Esophagus muscularis mucosa (tissue), 4 donors: ENCODE results near the gene TENM4. TPM values are rescaled to one million over a fixed set of nuclear protein-coding genes. Genes with fewer than 3 reads are reported as not detected.

ENCODE experiments used
- DNase-seq: peaks from one replicate; pipeline ENCODE4 v3.0.0-alpha.2; 2017; ENCODE audit errors: extremely low spot score
- H3K27ac ChIP-seq, 4 donors: fragments of 200-600 bp; sonication (generic); replicated peaks in 1 of 4; 1 replicate in 3 of 4; 2 replicates in 1 of 4; pipeline ENCODE4 v1.5.1; 2016 to 2019; ENCODE audit warnings: mild to moderate bottlenecking in 1 of 4
- H3K27me3 ChIP-seq, 4 donors: fragments of 200-600 bp; sonication (generic); one replicate each; pipeline versions ENCODE4 v1.5.1 to v1.6.0; 2016 to 2019
- H3K36me3 ChIP-seq, 4 donors: fragments of 200-600 bp; sonication (generic); one replicate each; pipeline ENCODE4 v1.5.1; 2016 to 2019
- H3K4me1 ChIP-seq, 4 donors: fragments of 200-600 bp; sonication (generic); one replicate each; pipeline ENCODE4 v1.5.1; 2016 to 2019
- H3K4me3 ChIP-seq, 4 donors: fragments of 200-600 bp; sonication (generic); 1 replicate in 2 of 4; 2 replicates in 2 of 4; pipeline ENCODE4 v1.5.1; 2016 to 2019; ENCODE audit warnings: mild to moderate bottlenecking in 4 of 4, moderate library complexity in 1 of 4
- H3K9me3 ChIP-seq, 4 donors: fragments of 200-600 bp; sonication (generic); 1 replicate in 3 of 4; 2 replicates in 1 of 4; pipeline ENCODE4 v1.5.1; 2016 to 2019
- EP300 ChIP-seq: sonication (generic); formaldehyde crosslinking; IDR thresholded peaks from one replicate; pipeline ENCODE4 v1.6.1; 2017; ENCODE audit warnings: antibody characterized with exemption
- POLR2A ChIP-seq: fragments of 450-650 bp; IDR thresholded peaks from one replicate; pipeline ENCODE4 v1.6.1; 2017; ENCODE audit warnings: antibody characterized with exemption, moderate library complexity, mild to moderate bottlenecking, low read depth
- POLR2AphosphoS5 ChIP-seq, 2 donors: sonication (generic); formaldehyde crosslinking; IDR thresholded peaks; one replicate each; pipeline ENCODE4 v1.6.1; 2017; ENCODE audit warnings: antibody characterized with exemption in 2 of 2
- WGBS: methylation state at CpG from one replicate; pipeline ENCODE4 v1.1.5; 2018; 5-methylcytosine and 5-hydroxymethylcytosine counted together
- intact Hi-C: fragments of 100-400 bp; cut with DNase I; formaldehyde crosslinking; loops from one replicate; pipeline ENCODE4 v1.15.1; 2023
- total RNA-seq, 4 donors: library from RNA; depleted of rRNA; stranded (reverse); fragments of >200 nt; gene quantifications; one replicate each; pipeline versions ENCODE4 v1.1.0 to v1.2.1, GENCODE V29; 2016
- TF ChIP-seq, protein P1 (sequence below), 3 experiments: fragments of 200-600 bp in 2 of 3; fragments of 450-650 bp in 1 of 3; sonication (generic) in 2 of 3; IDR thresholded peaks; one replicate each; pipeline ENCODE4 v1.5.1; 2017 to 2019; ENCODE audit warnings: antibody characterized with exemption in 3 of 3, mild to moderate bottlenecking in 2 of 3, moderate library complexity in 1 of 3

The TENM4 gene
- total RNA-seq, 4 donors from 2014 or later: 4.1 to 9.6 (median 8.0) TPM

- Histone ChIP-seq H3K27ac (peak overlapping the region in 3 of 4 donors; percentile 5 to 49 (median 21)), H3K27me3 (no peaks in the 10 kb centered on the region), H3K4me1 (peaks cover 0 to 62% (median 46%) of the 10 kb centered on the region in 4 donors), H3K4me3 (no peak overlapping the region), H3K36me3 (no peaks in the 10 kb centered on the region), H3K9me3 (peaks cover 0 to 1% (median under 1%) of the 10 kb centered on the region in 4 donors)
- intact Hi-C loops: no loop called here
- 24% methylated on average over 5 of the region's 5 CpGs for WGBS
- DNase-seq: no peak
- TF ChIP-seq POLR2A: no peak
- TF ChIP-seq, protein P1, sequence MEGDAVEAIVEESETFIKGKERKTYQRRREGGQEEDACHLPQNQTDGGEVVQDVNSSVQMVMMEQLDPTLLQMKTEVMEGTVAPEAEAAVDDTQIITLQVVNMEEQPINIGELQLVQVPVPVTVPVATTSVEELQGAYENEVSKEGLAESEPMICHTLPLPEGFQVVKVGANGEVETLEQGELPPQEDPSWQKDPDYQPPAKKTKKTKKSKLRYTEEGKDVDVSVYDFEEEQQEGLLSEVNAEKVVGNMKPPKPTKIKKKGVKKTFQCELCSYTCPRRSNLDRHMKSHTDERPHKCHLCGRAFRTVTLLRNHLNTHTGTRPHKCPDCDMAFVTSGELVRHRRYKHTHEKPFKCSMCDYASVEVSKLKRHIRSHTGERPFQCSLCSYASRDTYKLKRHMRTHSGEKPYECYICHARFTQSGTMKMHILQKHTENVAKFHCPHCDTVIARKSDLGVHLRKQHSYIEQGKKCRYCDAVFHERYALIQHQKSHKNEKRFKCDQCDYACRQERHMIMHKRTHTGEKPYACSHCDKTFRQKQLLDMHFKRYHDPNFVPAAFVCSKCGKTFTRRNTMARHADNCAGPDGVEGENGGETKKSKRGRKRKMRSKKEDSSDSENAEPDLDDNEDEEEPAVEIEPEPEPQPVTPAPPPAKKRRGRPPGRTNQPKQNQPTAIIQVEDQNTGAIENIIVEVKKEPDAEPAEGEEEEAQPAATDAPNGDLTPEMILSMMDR (IDR thresholded peaks at IDR 0.05): no peak
- TF ChIP-seq EP300: no peak
- no peak for TF ChIP-seq POLR2AphosphoS5 (IDR thresholded peaks at IDR 0.05)
Measured at GRCh38 chr11:79087961-79088318, 352.9 kb downstream of the TENM4 start.

DNA sequence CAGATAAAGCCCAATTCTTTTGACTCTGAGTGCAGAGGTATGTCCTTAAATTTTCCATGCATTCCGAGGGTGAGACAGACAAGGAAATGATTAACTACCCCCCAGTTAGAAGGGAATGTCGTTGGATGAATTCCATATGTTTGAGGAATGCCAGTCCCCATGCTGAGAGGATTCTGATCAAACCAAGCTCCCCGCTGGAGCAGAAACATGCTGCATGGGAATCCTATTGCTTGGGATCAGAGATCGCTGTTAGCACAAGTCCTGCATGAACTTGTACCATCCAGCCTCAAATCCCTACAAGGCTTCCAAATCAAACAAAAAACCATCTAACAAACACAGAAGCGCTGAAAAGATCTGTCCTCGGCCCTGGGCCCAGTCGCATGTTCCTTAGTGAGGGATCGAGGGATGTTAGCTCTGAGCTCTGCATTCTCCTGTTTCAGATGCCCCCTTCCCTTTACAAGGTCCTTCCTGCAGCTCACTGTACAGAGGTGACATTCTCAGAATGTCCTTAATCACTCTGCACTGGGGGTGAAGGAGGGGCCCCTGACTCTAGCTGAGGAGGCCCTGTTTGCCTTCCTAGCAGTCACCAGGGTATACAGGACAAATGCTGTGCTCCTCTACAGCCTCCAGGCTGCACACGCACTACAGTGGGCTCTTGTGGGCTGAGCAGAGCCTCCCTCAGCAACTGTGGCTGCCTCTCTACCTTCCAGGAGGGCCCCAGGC is 353.4 kb downstream of the TENM4 start:
- intact Hi-C loops: no loop called here
- no peak for DNase-seq
- 42% methylated on average over 8 of the region's 9 CpGs for WGBS
- no peak overlapping the region for H3K4me3 ChIP-seq
- peaks cover 0 to 59% (median 44%) of the 10 kb centered on the region in 4 donors for H3K4me1 ChIP-seq
- H3K36me3 ChIP-seq: no peaks in the 10 kb centered on the region
- TF ChIP-seq, protein P1 (IDR thresholded peaks at IDR 0.05): no peak
- peak in 1 of 2 donors; percentile 32 for TF ChIP-seq POLR2AphosphoS5 (IDR thresholded peaks at IDR 0.05)
- H3K27ac ChIP-seq: peak overlapping the region in 3 of 4 donors; percentile 5 to 49 (median 21)
- H3K9me3 ChIP-seq: no peaks in the 10 kb centered on the region
- H3K27me3 ChIP-seq: no peaks in the 10 kb centered on the region

DNA sequence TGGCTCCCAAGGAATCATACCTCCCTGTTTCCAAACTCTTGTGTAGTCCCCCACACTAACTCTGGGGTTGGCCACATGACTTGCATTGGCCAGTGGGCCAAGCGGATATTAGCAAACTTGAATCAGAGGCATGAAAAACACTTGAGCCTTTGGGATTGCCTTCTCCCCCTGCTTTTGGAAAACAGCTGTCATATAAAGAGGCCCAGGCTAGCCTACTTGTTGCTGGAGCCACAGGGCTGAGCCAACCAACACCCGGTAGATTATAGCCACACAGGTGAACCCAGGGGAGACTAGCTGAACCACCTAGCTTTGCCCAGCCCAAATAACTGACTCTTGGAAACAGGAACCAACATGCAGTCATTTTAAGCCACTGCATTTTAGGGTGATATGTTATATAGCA is 354.8 kb downstream of the TENM4 start:
- intact Hi-C loops: no loop called here
- no peaks in the 10 kb centered on the region for H3K9me3 ChIP-seq
- TF ChIP-seq POLR2A (no peak), POLR2AphosphoS5 (IDR thresholded peaks at IDR 0.05) (no peak), EP300 (no peak)
- TF ChIP-seq, protein P1 (IDR thresholded peaks at IDR 0.05): no peak
- H3K27me3 ChIP-seq: no peaks in the 10 kb centered on the region
- no peak overlapping the region for H3K4me3 ChIP-seq
- WGBS: no CpG with 5 or more reads among the region's 2 CpGs
- H3K36me3 ChIP-seq: no peaks in the 10 kb centered on the region
- peaks cover 0 to 49% (median 38%) of the 10 kb centered on the region in 4 donors for H3K4me1 ChIP-seq
- H3K27ac ChIP-seq: no peak overlapping the region
- DNase-seq: no peak

- intact Hi-C loops: no loop called here
- TF ChIP-seq POLR2A: no peak
- TF ChIP-seq, protein P1 (IDR thresholded peaks at IDR 0.05): no peak
- no peak for TF ChIP-seq POLR2AphosphoS5 (IDR thresholded peaks at IDR 0.05)
- no peak for TF ChIP-seq EP300
- H3K9me3 ChIP-seq: no peaks in the 10 kb centered on the region
- 91% methylated on average over 5 of the region's 5 CpGs for WGBS
- no peak overlapping the region for H3K4me3 ChIP-seq
- no peaks in the 10 kb centered on the region for H3K27me3 ChIP-seq
- no peaks in the 10 kb centered on the region for H3K36me3 ChIP-seq
- H3K4me1 ChIP-seq: peaks cover 0 to 43% (median 37%) of the 10 kb centered on the region in 4 donors
- DNase-seq: no peak
- no peak overlapping the region for H3K27ac ChIP-seq
Measured at GRCh38 chr11:79084382-79084781, 356.4 kb downstream of the TENM4 start.

GRCh38 chr11:79083352-79083751 is 357.5 kb downstream of the TENM4 start:
- Histone ChIP-seq H3K4me1 (peaks cover 0 to 45% (median 36%) of the 10 kb centered on the region in 4 donors), H3K27me3 (no peaks in the 10 kb centered on the region), H3K9me3 (no peaks in the 10 kb centered on the region), H3K36me3 (no peaks in the 10 kb centered on the region), H3K4me3 (no peak overlapping the region), H3K27ac (no peak overlapping the region)
- WGBS: 45% methylated on average over 6 of the region's 6 CpGs
- DNase-seq: no peak
- TF ChIP-seq POLR2A: no peak
- TF ChIP-seq POLR2AphosphoS5 (IDR thresholded peaks at IDR 0.05): no peak
- no peak for TF ChIP-seq EP300
- TF ChIP-seq, protein P1 (IDR thresholded peaks at IDR 0.05): no peak
- intact Hi-C loops: no loop called here
